SKM-1 (cell line): ENCODE data around the gene IGSF9.
"Not testable (repeated sequence)": the region's sequence is repeated elsewhere in the genome, so short reads cannot be mapped to it uniquely, and the experiment has no call there.

Experiments
- DNase-seq: peaks from one replicate; lab custom pipeline; 2025; ENCODE audit not compliant: unreplicated experiment; lab: John Stamatoyannopoulos, UW

The IGSF9 gene

GRCh38 chr1:159921251-159921650 is 24.2 kb downstream of the IGSF9 start:
- no peak for DNase-seq

- no peak for DNase-seq
These were observed 24.8 kb downstream of the IGSF9 start for GRCh38 chr1:159920651-159921050.

DNA sequence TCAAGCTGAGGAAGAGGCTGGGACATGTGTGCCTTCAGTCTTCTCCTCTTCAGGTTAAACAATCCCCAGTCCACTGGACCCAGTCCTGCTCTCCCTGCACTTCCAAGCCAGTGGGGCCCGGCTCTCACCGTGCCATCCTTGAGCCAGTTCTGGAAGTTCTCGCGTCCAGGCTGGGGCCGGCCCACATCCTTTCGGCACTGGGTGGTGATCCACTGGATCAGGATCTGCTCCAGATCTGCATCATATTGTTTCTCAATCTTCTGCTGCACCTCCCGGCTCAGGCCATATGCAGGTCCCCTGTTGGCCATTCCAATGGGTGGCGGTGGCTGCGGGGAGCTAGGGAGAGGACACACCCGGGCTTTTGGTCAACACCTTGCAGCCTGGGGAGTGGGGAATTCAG is 25.2 kb downstream of the IGSF9 start:
- DNase-seq: no peak

DNA sequence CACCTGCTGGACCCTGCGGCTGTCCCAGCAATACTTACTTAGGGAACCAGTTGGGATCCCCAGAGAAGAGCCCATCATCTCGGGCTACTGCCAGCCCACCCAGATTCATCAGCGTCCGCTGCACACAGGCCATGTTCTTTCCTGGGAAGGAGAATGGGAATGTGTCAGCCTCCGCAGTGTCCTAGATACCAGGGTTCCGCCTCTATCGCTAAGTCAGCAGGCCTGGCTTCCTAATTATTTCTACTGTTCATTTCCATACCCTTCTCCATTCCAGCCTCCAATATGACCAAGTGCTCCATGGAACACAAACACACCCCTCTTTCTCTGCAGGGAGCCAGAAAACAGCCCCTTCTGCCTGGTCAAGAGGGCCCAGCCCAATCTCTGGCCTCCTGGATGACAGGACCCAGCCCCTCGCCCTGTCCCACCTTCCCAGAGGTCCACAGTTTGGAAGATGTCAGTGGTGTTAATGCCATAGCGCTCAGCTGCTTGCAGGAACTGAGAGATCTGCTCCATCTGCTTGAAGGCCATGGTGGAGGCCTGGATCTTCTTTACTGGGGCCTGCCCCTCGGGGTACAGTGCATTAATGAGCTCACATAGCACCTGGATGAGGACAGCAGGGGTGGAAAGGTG is 26.1 kb downstream of the IGSF9 start:
- no peak for DNase-seq

- no peak for DNase-seq
These were observed 26.8 kb downstream of the IGSF9 start for GRCh38 chr1:159918352-159919200.

GRCh38 chr1:159917533-159918351 is 27.7 kb downstream of the IGSF9 start:
- no peak for DNase-seq

- DNase-seq: no peak
These were observed 29.0 kb downstream of the IGSF9 start for GRCh38 chr1:159916242-159917051.

DNA sequence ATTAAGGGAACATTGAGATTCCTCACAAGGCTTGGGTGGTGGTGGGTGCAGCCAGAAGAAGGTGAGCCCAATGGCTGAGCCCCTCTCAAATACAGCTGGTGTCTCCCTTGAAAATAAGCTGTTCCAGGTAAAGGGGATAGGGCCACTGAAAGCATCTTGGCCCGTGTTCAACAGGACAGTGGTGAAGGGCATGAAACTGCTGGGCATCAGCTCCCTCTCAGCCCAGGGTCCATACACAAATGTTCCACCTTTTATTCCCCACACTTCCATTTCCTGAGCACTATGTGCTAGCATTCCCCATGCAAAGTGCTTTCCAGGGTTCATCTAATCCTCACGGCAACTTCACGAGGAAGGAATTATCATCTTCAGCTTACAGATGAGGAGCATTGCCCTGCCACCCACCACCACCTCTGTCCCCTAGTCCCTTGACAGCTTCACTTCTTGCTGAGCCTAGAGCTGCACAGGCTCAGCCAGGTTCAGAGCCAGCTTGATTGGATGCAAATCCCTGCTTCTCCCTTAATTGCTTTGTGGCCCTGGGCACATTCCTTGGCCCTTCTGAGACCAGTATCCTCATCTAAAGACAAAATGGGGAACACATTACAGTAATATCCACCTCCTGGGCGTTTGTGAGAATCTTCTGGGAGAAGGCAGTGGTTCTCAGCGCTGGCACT is 29.7 kb downstream of the IGSF9 start:
- no peak for DNase-seq

DNA sequence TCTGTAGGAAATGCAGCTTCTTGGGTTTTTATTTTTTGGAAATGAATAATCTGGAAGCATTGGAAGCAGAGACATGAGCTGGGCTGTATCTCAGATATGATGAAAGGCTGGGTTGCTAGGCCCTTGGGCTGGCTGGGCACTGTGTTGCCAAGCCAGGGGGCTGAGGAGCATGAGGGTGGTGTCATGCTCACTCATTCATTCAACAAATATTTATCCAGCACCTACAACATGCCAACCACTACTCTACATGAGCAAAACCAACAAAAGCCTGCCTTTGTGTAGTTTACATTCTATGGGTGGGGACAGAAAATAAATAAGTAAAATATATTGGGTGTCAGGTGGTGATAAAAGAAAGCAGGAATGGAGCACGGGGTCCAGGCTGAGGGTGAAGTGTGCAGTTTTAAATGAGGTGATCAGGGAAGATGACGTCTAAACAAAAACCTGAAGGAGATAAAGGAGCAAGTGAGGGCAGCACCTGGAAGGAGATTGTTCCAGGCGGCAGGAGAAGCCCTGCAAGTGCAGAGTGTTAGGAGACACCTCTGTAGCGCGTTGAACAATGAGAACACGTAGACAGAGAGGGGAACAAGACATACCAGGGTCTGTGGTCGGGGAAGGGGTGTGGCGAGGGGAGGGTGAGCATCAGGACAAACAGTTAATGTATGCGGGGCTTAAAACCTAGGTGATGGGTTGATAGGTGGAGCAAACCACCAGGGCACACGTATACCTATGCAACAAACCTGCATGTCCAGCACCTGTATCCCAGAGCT is 31.0 kb downstream of the IGSF9 start:
- DNase-seq: no peak

- no peak for DNase-seq
These were observed 31.8 kb downstream of the IGSF9 start for GRCh38 chr1:159913451-159914192.

DNA sequence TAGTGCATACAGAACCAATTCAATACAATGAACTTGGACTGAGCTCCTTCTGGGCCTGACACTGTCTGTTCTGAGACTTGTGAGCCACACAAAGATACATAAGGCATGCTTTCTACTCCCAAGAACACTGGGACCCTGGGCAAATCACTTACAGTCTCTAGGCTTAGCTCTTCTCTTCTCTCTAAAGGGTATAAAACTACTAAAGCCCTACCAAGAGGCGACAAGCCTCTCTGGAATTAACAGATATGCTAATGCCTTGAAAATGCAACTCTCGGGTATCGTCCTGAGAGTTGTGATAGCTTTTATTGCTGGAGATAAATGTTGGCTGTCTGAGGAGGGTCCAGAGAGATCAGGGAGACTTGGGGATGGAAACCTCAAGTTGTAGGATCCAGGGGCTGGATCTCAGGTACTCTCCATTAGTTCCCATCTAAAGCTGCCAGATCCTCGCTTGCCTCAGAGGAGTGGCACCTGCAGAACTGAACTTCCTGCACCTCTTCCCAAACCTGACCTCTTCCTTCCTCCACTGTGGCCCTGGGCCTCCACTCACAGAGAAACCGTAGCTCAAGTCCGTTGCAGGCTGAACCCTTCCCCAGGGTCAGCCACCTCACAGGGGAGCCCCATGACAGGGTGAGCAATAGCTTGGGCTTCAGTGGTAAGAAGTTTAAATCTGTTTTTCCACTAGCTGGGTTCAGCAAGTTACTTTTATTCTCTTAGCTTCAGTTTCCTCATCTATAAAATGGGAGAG is 33.9 kb downstream of the IGSF9 start:
- peak; percentile 74 for DNase-seq

GRCh38 chr1:159908031-159908940 is 37.1 kb downstream of the IGSF9 start:
- no peak for DNase-seq

GRCh38 chr1:159906960-159907359 is 38.5 kb downstream of the IGSF9 start:
- no peak for DNase-seq

GRCh38 chr1:159904036-159904435 is 41.4 kb downstream of the IGSF9 start:
- DNase-seq: not testable (repeated sequence)

DNA sequence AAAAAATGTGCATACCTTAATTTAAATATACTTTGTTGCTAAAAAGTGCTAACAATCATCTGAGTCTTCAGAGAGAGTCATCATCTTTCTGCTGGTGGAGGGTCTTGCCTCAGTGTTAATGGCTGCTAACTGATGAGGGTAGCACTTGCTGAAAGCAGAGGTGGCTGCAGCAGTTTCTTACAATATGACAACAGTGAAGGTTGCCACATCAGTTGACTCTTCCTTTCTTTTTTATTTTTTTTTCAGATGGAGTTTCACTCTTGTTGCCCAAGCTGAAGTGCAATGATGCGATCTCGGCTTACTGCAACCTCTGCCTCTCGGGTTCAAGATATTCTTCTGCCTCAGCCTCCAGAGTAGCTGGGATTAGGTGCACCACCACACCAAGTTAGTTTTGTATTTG is 42.9 kb downstream of the IGSF9 start:
- DNase-seq: no peak

DNA sequence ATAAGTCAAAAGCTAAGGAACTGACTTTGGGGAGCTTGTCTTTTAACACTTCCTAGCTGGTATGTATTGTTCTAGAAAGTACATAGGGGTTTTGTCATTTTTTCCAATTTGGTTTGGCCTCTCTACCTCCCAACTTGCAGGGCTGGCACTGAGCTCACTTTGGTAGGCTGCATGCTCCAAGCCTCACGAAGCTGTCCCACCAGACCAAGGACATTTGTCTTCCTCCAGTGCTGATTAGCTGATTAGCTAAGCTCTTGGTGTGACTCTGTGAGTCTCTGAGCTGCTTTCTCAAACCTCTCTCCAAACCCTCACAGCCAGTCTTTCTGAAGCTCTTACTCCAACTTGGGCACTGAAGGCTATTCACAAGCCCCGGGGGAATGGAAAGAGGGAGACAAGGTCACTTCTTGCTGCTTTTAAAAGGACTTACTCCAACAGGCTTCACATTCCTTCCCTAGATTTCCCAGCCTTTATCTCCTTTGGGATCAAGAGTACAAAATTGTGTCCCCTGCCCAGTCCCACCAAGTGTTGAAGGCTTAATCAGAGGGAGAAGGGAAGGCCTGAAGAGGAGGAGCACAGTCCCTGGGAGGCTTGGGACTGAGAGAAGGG is 44.6 kb downstream of the IGSF9 start:
- DNase-seq: no peak
